HepG2 (cell line): ENCODE results near the gene TPD52L2. TPM values are rescaled to one million over a fixed set of nuclear protein-coding genes. Genes with fewer than 3 reads are reported as not detected.

Source experiments
- BORCS8-MEF2B ChIP-seq: sonication (generic); formaldehyde crosslinking; IDR thresholded peaks from 2 replicates; pipeline ENCODE4 v1.8.0; 2022; ENCODE audit warnings: mild to moderate bottlenecking, missing genetic modification reagents
- DNMT3B ChIP-seq: conservative IDR thresholded peaks from 2 replicates; pipeline ENCODE4 v1.6.1; 2016; ENCODE audit warnings: missing biosample characterization, control low read depth
- FOXM1 ChIP-seq: sonication (generic); formaldehyde crosslinking; IDR thresholded peaks from 2 replicates; pipeline ENCODE4 v1.5.0; 2020; ENCODE audit warnings: missing genetic modification reagents
- GATAD1 ChIP-seq: IDR thresholded peaks from 2 replicates; pipeline ENCODE4 v1.6.1; 2016; ENCODE audit warnings: missing genetic modification reagents, missing compliant biosample characterization
- HMGA1 ChIP-seq: sonication (generic); formaldehyde crosslinking; conservative IDR thresholded peaks from 2 replicates; pipeline ENCODE4 v1.4.0; 2020; ENCODE audit warnings: missing genetic modification reagents
- HNRNPH1 ChIP-seq: fragments of 200-400 bp; formaldehyde crosslinking; optimal IDR thresholded peaks from 2 replicates; pipeline ENCODE3; 2017; ENCODE audit warnings: mild to moderate bottlenecking, low read depth, low read length
- JARID2 ChIP-seq: sonication (generic); formaldehyde crosslinking; IDR thresholded peaks from 2 replicates; pipeline ENCODE4 v1.8.1; 2023; ENCODE audit warnings: missing genetic modification reagents, inconsistent platforms; ENCODE audit not compliant: insufficient replicate concordance
- JUN ChIP-seq: sonication (generic); formaldehyde crosslinking; IDR thresholded peaks from 2 replicates; pipeline ENCODE4 v1.4.0; 2020; ENCODE audit warnings: mild to moderate bottlenecking, missing genetic modification reagents
- MED8 ChIP-seq: sonication (generic); formaldehyde crosslinking; IDR thresholded peaks from 2 replicates; pipeline ENCODE4 v1.8.1; 2023; ENCODE audit warnings: mild to moderate bottlenecking, missing genetic modification reagents; ENCODE audit not compliant: insufficient replicate concordance
- MXD4 ChIP-seq: IDR thresholded peaks from 2 replicates; pipeline ENCODE4 v1.6.1; 2016; ENCODE audit warnings: mild to moderate bottlenecking, missing biosample characterization, missing genetic modification reagents
- NCOR1 ChIP-seq: fragments of 200-600 bp; sonication (generic); IDR thresholded peaks from 2 replicates; pipeline ENCODE4 v1.7.0; 2017; ENCODE audit warnings: antibody characterized with exemption, low read length, borderline replicate concordance
- NFIC ChIP-seq: IDR thresholded peaks from 2 replicates; pipeline ENCODE4 v1.6.1; 2012; ENCODE audit warnings: mild to moderate bottlenecking, low read length, inconsistent platforms
- NFKB2 ChIP-seq: sonication (generic); formaldehyde crosslinking; IDR thresholded peaks from 2 replicates; pipeline ENCODE4 v1.4.0; 2020; ENCODE audit warnings: missing genetic modification reagents, borderline replicate concordance
- REL ChIP-seq: sonication (generic); formaldehyde crosslinking; conservative IDR thresholded peaks from 2 replicates; pipeline ENCODE4 v1.8.0; 2022; ENCODE audit warnings: mild to moderate bottlenecking, missing genetic modification reagents, moderate library complexity
- SMAD9 ChIP-seq: sonication (generic); formaldehyde crosslinking; IDR thresholded peaks from 2 replicates; pipeline ENCODE4 v1.5.1; 2020; ENCODE audit warnings: mild to moderate bottlenecking, missing genetic modification reagents
- TAF15 ChIP-seq: fragments of 200-400 bp; formaldehyde crosslinking; IDR thresholded peaks from one replicate; pipeline ENCODE4 v1.6.1; 2018; ENCODE audit warnings: mild to moderate bottlenecking, low read depth, low read length; ENCODE audit not compliant: poor library complexity, severe bottlenecking
- TOE1 ChIP-seq: sonication (generic); formaldehyde crosslinking; IDR thresholded peaks from 2 replicates; pipeline ENCODE4 v1.4.0; 2020; ENCODE audit warnings: mild to moderate bottlenecking, missing genetic modification reagents
- ZFP82 ChIP-seq: sonication (generic); formaldehyde crosslinking; IDR thresholded peaks from 2 replicates; pipeline ENCODE4 v1.5.1; 2020; ENCODE audit warnings: mild to moderate bottlenecking, missing genetic modification reagents, borderline replicate concordance
- ZNF441 ChIP-seq: sonication (generic); formaldehyde crosslinking; IDR thresholded peaks from 2 replicates; pipeline ENCODE4 v1.7.0; 2021; ENCODE audit warnings: missing genetic modification reagents, borderline replicate concordance
- ZNF543 ChIP-seq: sonication (generic); formaldehyde crosslinking; IDR thresholded peaks from 2 replicates; pipeline ENCODE4 v1.4.0; 2020; ENCODE audit warnings: mild to moderate bottlenecking, missing genetic modification reagents
- ZNF619 ChIP-seq: sonication (generic); formaldehyde crosslinking; IDR thresholded peaks from 2 replicates; pipeline ENCODE4 v1.4.0; 2020; ENCODE audit warnings: mild to moderate bottlenecking, missing genetic modification reagents
- ZNF660 ChIP-seq: sonication (generic); formaldehyde crosslinking; IDR thresholded peaks from 2 replicates; pipeline ENCODE4 v1.5.1; 2020; ENCODE audit warnings: mild to moderate bottlenecking, low read depth, missing genetic modification reagents, borderline replicate concordance
- polyA plus RNA-seq, 8 experiments: library from polyadenylated mRNA; depleted of rRNA in 3 of 8; stranded (reverse) in 7 of 8; unstranded in 1 of 8; fragments of >200 nt; fragmentation: Illumina TruSeq in 4 of 8; extraction: Trizol in 4 of 8; gene quantifications; 2 replicates each; pipeline versions ENCODE4 v1.2.1 to v1.2.3, GENCODE V29; 2011 to 2016; ENCODE audit warnings: low read depth in 4 of 8, missing spikeins in 1 of 8, mixed read lengths in 1 of 8; ENCODE audit not compliant: insufficient read depth in 1 of 8
- total RNA-seq, 5 experiments: library from RNA; depleted of rRNA; stranded (reverse); fragments of >200 nt; fragmentation: Illumina TruSeq; extraction: Trizol; gene quantifications; 2 replicates each; pipeline ENCODE4 v1.2.3, GENCODE V29; 2016; ENCODE audit warnings: low read depth in 1 of 5
- TF ChIP-seq, protein P1 (sequence below): sonication (generic); formaldehyde crosslinking; IDR thresholded peaks from 2 replicates; pipeline ENCODE4 v1.4.0; 2020; ENCODE audit warnings: mild to moderate bottlenecking, missing genetic modification reagents
- TF ChIP-seq, protein P2 (sequence below): sonication (generic); formaldehyde crosslinking; IDR thresholded peaks from 2 replicates; pipeline ENCODE4 v1.8.0; 2022; ENCODE audit warnings: mild to moderate bottlenecking, missing genetic modification reagents, moderate library complexity
- TF ChIP-seq, protein P3 (sequence below): sonication (generic); formaldehyde crosslinking; IDR thresholded peaks from 2 replicates; pipeline ENCODE4 v1.8.0; 2022; ENCODE audit warnings: missing genetic modification reagents, mild to moderate bottlenecking, borderline replicate concordance
- TF ChIP-seq, protein P4 (sequence below): sonication (generic); formaldehyde crosslinking; IDR thresholded peaks from 2 replicates; pipeline ENCODE4 v1.4.0; 2020; ENCODE audit warnings: mild to moderate bottlenecking, missing genetic modification reagents

Gene TPD52L2
- total and polyA plus RNA-seq, 2 of the 13 experiments (the other 11 are each of a cell fraction or from before 2014, with no cell fraction given), result 156 to 184 TPM

DNA sequence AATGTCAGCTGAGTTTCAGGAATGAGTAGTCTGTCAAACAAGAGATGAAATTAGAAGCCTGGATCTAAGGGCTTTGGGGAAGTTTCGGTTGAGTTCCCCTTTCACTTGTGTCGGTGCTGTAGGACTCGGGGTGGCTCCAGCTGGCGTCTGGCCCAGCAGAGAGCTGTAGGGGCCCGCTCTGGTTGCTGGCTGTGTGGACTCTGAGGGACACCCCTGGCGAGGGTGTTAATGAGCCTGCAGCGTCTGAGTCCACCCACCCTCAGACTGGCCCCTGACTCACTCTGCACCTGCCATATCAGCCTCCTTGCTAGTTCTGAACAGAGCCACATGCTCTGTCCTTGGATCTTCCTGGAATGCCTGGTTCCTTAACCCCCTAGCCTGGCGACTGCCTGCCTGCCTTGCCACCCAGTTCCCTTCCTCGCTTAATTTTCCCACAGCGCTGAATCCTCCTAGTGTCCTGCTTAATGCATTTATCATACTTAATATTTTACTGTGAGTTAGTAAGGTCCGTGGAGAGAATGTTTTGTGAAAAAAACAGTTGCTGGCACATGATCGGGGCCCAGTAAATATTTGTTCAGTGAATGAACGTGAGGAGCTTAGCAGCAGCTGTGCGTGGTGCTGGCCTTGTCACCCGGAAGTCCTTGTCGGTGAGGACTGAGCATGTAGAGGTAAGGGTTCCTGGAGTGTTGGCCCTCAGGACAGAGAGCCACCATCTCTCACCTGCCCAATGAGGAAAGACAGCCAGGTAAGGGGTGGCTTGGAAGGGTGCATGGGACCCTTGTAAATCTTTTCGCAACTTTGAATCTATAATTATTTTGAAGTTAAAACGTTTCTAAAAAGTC, 31.4 kb downstream of the TPD52L2 start (continued):
- TF ChIP-seq MXD4 (CRISPR knock-in tag) (peak; percentile 93), JUN (CRISPR knock-in tag) (peak; percentile 65; the same call in 1 of the 2 replicates), JARID2 (CRISPR knock-in tag) (no peak), ZNF660 (CRISPR knock-in tag) (no peak), BORCS8-MEF2B (CRISPR knock-in tag) (peak; percentile 83), NFKB2 (CRISPR knock-in tag) (peak; percentile 95; the same call in 1 of the 2 replicates), FOXM1 (CRISPR knock-in tag) (no peak), SMAD9 (CRISPR knock-in tag) (peak; percentile 85; the same call in 1 of the 2 replicates), HNRNPH1 (no peak), ZNF543 (CRISPR knock-in tag) (peak; percentile 62; the same call in 1 of the 2 replicates), ZFP82 (CRISPR knock-in tag) (no peak), HMGA1 (CRISPR knock-in tag) (no peak), ZNF441 (CRISPR knock-in tag) (peak; percentile 46; the same call in 1 of the 2 replicates), NFIC (no peak; the same call in 1 of the 2 replicates), REL (CRISPR knock-in tag) (no peak; the same call in 1 of the 2 replicates), GATAD1 (CRISPR knock-in tag) (peak; percentile 78; the same call in 1 of the 2 replicates), MED8 (CRISPR knock-in tag) (no peak), NCOR1 (peak; percentile 58; the same call in 1 of the 2 replicates), DNMT3B (CRISPR knock-in tag) (peak; percentile 49; the same call in 1 of the 2 replicates), ZNF619 (no peak), TOE1 (no peak; the same call in 1 of the 2 replicates), TAF15 (no peak)
- TF ChIP-seq, protein P1, sequence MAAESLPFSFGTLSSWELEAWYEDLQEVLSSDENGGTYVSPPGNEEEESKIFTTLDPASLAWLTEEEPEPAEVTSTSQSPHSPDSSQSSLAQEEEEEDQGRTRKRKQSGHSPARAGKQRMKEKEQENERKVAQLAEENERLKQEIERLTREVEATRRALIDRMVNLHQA (CRISPR knock-in tag), result no peak
- TF ChIP-seq, protein P2, sequence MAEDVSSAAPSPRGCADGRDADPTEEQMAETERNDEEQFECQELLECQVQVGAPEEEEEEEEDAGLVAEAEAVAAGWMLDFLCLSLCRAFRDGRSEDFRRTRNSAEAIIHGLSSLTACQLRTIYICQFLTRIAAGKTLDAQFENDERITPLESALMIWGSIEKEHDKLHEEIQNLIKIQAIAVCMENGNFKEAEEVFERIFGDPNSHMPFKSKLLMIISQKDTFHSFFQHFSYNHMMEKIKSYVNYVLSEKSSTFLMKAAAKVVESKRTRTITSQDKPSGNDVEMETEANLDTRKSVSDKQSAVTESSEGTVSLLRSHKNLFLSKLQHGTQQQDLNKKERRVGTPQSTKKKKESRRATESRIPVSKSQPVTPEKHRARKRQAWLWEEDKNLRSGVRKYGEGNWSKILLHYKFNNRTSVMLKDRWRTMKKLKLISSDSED (CRISPR knock-in tag), result no peak
- TF ChIP-seq, protein P3, sequence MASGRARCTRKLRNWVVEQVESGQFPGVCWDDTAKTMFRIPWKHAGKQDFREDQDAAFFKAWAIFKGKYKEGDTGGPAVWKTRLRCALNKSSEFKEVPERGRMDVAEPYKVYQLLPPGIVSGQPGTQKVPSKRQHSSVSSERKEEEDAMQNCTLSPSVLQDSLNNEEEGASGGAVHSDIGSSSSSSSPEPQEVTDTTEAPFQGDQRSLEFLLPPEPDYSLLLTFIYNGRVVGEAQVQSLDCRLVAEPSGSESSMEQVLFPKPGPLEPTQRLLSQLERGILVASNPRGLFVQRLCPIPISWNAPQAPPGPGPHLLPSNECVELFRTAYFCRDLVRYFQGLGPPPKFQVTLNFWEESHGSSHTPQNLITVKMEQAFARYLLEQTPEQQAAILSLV (CRISPR knock-in tag), result no peak; the same call in 1 of the 2 replicates
- TF ChIP-seq, protein P4, sequence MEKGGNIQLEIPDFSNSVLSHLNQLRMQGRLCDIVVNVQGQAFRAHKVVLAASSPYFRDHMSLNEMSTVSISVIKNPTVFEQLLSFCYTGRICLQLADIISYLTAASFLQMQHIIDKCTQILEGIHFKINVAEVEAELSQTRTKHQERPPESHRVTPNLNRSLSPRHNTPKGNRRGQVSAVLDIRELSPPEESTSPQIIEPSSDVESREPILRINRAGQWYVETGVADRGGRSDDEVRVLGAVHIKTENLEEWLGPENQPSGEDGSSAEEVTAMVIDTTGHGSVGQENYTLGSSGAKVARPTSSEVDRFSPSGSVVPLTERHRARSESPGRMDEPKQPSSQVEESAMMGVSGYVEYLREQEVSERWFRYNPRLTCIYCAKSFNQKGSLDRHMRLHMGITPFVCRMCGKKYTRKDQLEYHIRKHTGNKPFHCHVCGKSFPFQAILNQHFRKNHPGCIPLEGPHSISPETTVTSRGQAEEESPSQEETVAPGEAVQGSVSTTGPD (CRISPR knock-in tag), result no peak
